Measurements from ENCODE around the gene TMEM117. TPM values are rescaled to one million over a fixed set of nuclear protein-coding genes. Genes with fewer than 3 reads are reported as not detected.

The TMEM117 gene
- total and polyA plus RNA-seq, 2 donors (not counting 3 experiments of a cell fraction or from before 2014, with no cell fraction given), result 1.2 to 3.8 TPM

DNA sequence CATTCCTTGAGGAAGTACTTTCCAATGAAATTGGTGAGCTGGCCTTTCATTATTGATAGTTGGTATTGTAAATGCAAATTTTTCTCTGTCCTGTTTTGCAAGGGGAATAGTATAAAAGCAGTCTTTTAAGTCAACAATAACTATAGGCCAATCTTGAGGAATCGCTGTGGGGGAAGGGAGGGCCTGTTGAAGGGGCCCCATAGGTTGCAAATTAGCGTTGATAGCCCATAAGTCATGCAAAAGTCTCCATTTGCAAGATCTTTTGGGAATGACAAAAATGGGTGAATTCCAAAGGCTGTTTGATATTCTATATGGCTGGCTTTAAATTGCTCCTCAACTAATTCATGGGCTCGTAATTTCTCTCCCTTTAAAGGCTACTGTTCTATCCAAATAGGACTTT is 143.6 kb downstream of the TMEM117 start:
- Histone ChIP-seq H3K36me3 (ENCODE audit: control insufficient read depth in 2 of 2, extremely low read depth in 1 of 2, insufficient read depth in 2 of 2, low read length in 2 of 2) (no peaks in the 10 kb centered on the region), H3K9me3 (replicated peaks; ENCODE audit: control insufficient read depth, insufficient read depth, low read length) (no peaks in the 10 kb centered on the region), H3K9me1 (replicated peaks; ENCODE audit: control insufficient read depth, extremely low read depth, insufficient read depth, low read length) (no peaks in the 10 kb centered on the region), H4K20me1 (replicated peaks; ENCODE audit: control insufficient read depth, extremely low read depth, insufficient read depth, low read length) (no peaks in the 10 kb centered on the region), H3K4me1 (ENCODE audit: control insufficient read depth, extremely low read depth, insufficient read depth, low read length) (no peaks in the 10 kb centered on the region), H2AFZ (ENCODE audit: low read depth, low read length) (no peak overlapping the region), H3K27me3 (ENCODE audit: control insufficient read depth in 2 of 2, insufficient read depth in 2 of 2, low read length in 2 of 2) (no peaks in the 10 kb centered on the region), H3K4me2 (ENCODE audit: insufficient read depth, low read length) (no peak overlapping the region), H3K27ac (ENCODE audit: insufficient read depth, low read depth, low read length) (no peak overlapping the region), H3K79me2 (ENCODE audit: control insufficient read depth, insufficient read depth, low read length) (no peaks in the 10 kb centered on the region), H3K4me3 (replicated peaks in 1 of 3; ENCODE audit: insufficient read depth in 1 of 3, low read depth in 1 of 3, low read length in 3 of 3) (no peak overlapping the region), H3K9ac (replicated peaks; ENCODE audit: extremely low read depth, insufficient read depth, low read length) (no peak overlapping the region)
- TF ChIP-seq, protein P1, sequence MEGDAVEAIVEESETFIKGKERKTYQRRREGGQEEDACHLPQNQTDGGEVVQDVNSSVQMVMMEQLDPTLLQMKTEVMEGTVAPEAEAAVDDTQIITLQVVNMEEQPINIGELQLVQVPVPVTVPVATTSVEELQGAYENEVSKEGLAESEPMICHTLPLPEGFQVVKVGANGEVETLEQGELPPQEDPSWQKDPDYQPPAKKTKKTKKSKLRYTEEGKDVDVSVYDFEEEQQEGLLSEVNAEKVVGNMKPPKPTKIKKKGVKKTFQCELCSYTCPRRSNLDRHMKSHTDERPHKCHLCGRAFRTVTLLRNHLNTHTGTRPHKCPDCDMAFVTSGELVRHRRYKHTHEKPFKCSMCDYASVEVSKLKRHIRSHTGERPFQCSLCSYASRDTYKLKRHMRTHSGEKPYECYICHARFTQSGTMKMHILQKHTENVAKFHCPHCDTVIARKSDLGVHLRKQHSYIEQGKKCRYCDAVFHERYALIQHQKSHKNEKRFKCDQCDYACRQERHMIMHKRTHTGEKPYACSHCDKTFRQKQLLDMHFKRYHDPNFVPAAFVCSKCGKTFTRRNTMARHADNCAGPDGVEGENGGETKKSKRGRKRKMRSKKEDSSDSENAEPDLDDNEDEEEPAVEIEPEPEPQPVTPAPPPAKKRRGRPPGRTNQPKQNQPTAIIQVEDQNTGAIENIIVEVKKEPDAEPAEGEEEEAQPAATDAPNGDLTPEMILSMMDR (IDR thresholded peaks at IDR 0.05; ENCODE audit: extremely low read depth in 1 of 2, insufficient read depth in 1 of 2, low read depth in 1 of 2, low read length in 2 of 2), result no peak
- no peak for TF ChIP-seq MYC (IDR thresholded peaks at IDR 0.05; ENCODE audit: low read depth, low read length)
- no peak for TF ChIP-seq POLR2A (IDR thresholded peaks at IDR 0.05; ENCODE audit: low read depth, low read length)
- TF ChIP-seq, protein P2, sequence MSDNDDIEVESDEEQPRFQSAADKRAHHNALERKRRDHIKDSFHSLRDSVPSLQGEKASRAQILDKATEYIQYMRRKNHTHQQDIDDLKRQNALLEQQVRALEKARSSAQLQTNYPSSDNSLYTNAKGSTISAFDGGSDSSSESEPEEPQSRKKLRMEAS (IDR thresholded peaks at IDR 0.05; ENCODE audit: insufficient read depth, insufficient read length), result no peak
- TF ChIP-seq JUN (IDR thresholded peaks at IDR 0.05; ENCODE audit: borderline replicate concordance, insufficient read depth, insufficient read length, low read depth), result no peak
- no peak for TF ChIP-seq POLR2AphosphoS5 (IDR thresholded peaks at IDR 0.05; ENCODE audit: insufficient read depth, low read depth, low read length)
- no peak for TF ChIP-seq EZH2 (IDR thresholded peaks at IDR 0.05; ENCODE audit: borderline replicate concordance, low read depth, low read length, severe bottlenecking)
- TF ChIP-seq FOS (IDR thresholded peaks at IDR 0.05; ENCODE audit: borderline replicate concordance, insufficient read depth, low read length), result no peak
- TF ChIP-seq GATA2 (IDR thresholded peaks at IDR 0.05; ENCODE audit: insufficient read depth, insufficient read length, low read depth, low read length), result no peak
- dilution Hi-C loops (cut with MboI; ENCODE audit: extremely low pct_ligation_motif_present, low sequenced_read_pairs) (no loop called here), intact Hi-C loops (cut with micrococcal nuclease) (no loop called here)
- DNase-seq (ENCODE audit: low read depth, low spot score) (no peak), FAIRE-seq (no peak)
- BruUV-seq (replicated peaks), result no TSS peak
- CTCF ChIA-PET, result no interaction called here
- POLR2A ChIA-PET, result no interaction called here

All from endothelial cell of umbilical vein (primary cell).